Activated CD4-positive, alpha-beta T cell treated with anti-CD3 and anti-CD28 coated beads, Interleukin-2, amount 50 U/mL, for 24 hours (primary cell): ENCODE results near the gene GGACT.
"Not testable (repeated sequence)": the region's sequence is repeated elsewhere in the genome, so short reads cannot be mapped to it uniquely, and the experiment has no call there.

Experiments used
- DNase-seq, 2 donors: peaks; one replicate each; pipeline ENCODE4 v3.0.0-alpha.2; 2020; ENCODE audit warnings: low read depth in 1 of 2, low spot score in 1 of 2

GGACT gene

GRCh38 chr13:100601716-100602115, 13.1 kb upstream of the GGACT start:
- DNase-seq: no peak

- no peak for DNase-seq
Observed at GRCh38 chr13:100600915-100601314, 12.3 kb upstream of the GGACT start.

- DNase-seq: no peak
Observed at GRCh38 chr13:100600461-100600860, 11.9 kb upstream of the GGACT start.

- DNase-seq: no peak
Observed at GRCh38 chr13:100597253-100597652, 8.7 kb upstream of the GGACT start.

- DNase-seq: no peak
Observed at GRCh38 chr13:100596516-100596915, 7.9 kb upstream of the GGACT start.

- DNase-seq: no peak
Observed at GRCh38 chr13:100594731-100595130, 6.1 kb upstream of the GGACT start.

GRCh38 chr13:100594255-100594654, 5.7 kb upstream of the GGACT start:
- no peak for DNase-seq

- DNase-seq: no peak
Observed at GRCh38 chr13:100589178-100589725, 663 bp upstream of the GGACT start.

- DNase-seq: no peak
Observed at GRCh38 chr13:100584896-100585295, 3.7 kb downstream of the GGACT start.

GRCh38 chr13:100581504-100581903, 7.1 kb downstream of the GGACT start:
- no peak for DNase-seq

- DNase-seq: no peak
Observed at GRCh38 chr13:100581030-100581429, 7.6 kb downstream of the GGACT start.

GRCh38 chr13:100580045-100580444, 8.5 kb downstream of the GGACT start:
- no peak for DNase-seq

GRCh38 chr13:100577239-100577638, 11.3 kb downstream of the GGACT start:
- DNase-seq: not testable (repeated sequence)

- peak; percentile 35 to 70 for DNase-seq
Observed at GRCh38 chr13:100573121-100573520, 15.5 kb downstream of the GGACT start.

- DNase-seq: no peak
Observed at GRCh38 chr13:100566543-100566942, 22.0 kb downstream of the GGACT start.

- DNase-seq: no peak
Observed at GRCh38 chr13:100565286-100565685, 23.3 kb downstream of the GGACT start.

GRCh38 chr13:100564444-100565223, 24.0 kb downstream of the GGACT start:
- DNase-seq: no peak

- no peak for DNase-seq
Observed at GRCh38 chr13:100563779-100564178, 24.8 kb downstream of the GGACT start.

- no peak for DNase-seq
Observed at GRCh38 chr13:100561599-100562204, 26.9 kb downstream of the GGACT start.

GRCh38 chr13:100561158-100561499, 27.5 kb downstream of the GGACT start:
- no peak for DNase-seq

- no peak for DNase-seq
Observed at GRCh38 chr13:100560498-100561157, 28.0 kb downstream of the GGACT start.

- DNase-seq: no peak
Observed at GRCh38 chr13:100559886-100560285, 28.7 kb downstream of the GGACT start.
